Activated CD8-positive, alpha-beta memory T cell treated with anti-CD3 and anti-CD28 coated beads, Interleukin-2, amount 50 U/mL, for 4 hours (primary cell): ENCODE results near the gene PKD1L1.
A peak's percentile ranks its signal among the peaks of the same experiment; 100 is the strongest.

Experiments used
- DNase-seq: peaks from one replicate; pipeline ENCODE4 v3.0.0-alpha.2; 2020

The PKD1L1 gene

GRCh38 chr7:47852330-47853245 lies 95.7 kb downstream of the PKD1L1 start:
- no peak for DNase-seq

GRCh38 chr7:47847207-47847606 lies 101.1 kb downstream of the PKD1L1 start:
- no peak for DNase-seq

- DNase-seq, result no peak
These were observed 102.0 kb downstream of the PKD1L1 start for GRCh38 chr7:47846138-47846836.

GRCh38 chr7:47844311-47844710 lies 104.0 kb downstream of the PKD1L1 start:
- no peak for DNase-seq

- DNase-seq, result no peak
These were observed 105.0 kb downstream of the PKD1L1 start for GRCh38 chr7:47843291-47843690.

- no peak for DNase-seq
These were observed 108.9 kb downstream of the PKD1L1 start for GRCh38 chr7:47839381-47839780.

GRCh38 chr7:47837826-47838225 lies 110.4 kb downstream of the PKD1L1 start:
- DNase-seq, result no peak

- no peak for DNase-seq
These were observed 111.6 kb downstream of the PKD1L1 start for GRCh38 chr7:47836503-47837202.

- no peak for DNase-seq
These were observed 112.2 kb downstream of the PKD1L1 start for GRCh38 chr7:47836080-47836479.

GRCh38 chr7:47833211-47833610 lies 115.1 kb downstream of the PKD1L1 start:
- no peak for DNase-seq

GRCh38 chr7:47832105-47832715 lies 116.1 kb downstream of the PKD1L1 start:
- DNase-seq, result no peak

GRCh38 chr7:47830015-47830414 lies 118.3 kb downstream of the PKD1L1 start:
- no peak for DNase-seq

- no peak for DNase-seq
These were observed 120.4 kb downstream of the PKD1L1 start for GRCh38 chr7:47827871-47828270.

GRCh38 chr7:47827351-47827756 lies 120.9 kb downstream of the PKD1L1 start:
- DNase-seq, result no peak

- no peak for DNase-seq
These were observed 121.5 kb downstream of the PKD1L1 start for GRCh38 chr7:47826754-47827153.

GRCh38 chr7:47819607-47819920 lies 128.7 kb downstream of the PKD1L1 start:
- no peak for DNase-seq

GRCh38 chr7:47818796-47819606 lies 129.3 kb downstream of the PKD1L1 start:
- peak; percentile 29 for DNase-seq

- no peak for DNase-seq
These were observed 130.3 kb downstream of the PKD1L1 start for GRCh38 chr7:47817917-47818316.

GRCh38 chr7:47816647-47817046 lies 131.6 kb downstream of the PKD1L1 start:
- no peak for DNase-seq

GRCh38 chr7:47815867-47816266 lies 132.4 kb downstream of the PKD1L1 start:
- DNase-seq, result no peak

GRCh38 chr7:47814905-47815613 lies 133.2 kb downstream of the PKD1L1 start:
- DNase-seq, result no peak
